AG10803 (cell line): ENCODE data around the gene PRDM16.
A peak's percentile ranks its signal among the peaks of the same experiment; 100 is the strongest.
"Not testable (repeated sequence)": the region's sequence is repeated elsewhere in the genome, so short reads cannot be mapped to it uniquely, and the experiment has no call there.

Experiments
- DNase-seq: peaks from one replicate; pipeline ENCODE4 v3.0.0; 2010; ENCODE audit warnings: low read depth
- H3K4me3 ChIP-seq: 2 replicates; pipeline ENCODE4 v1.5.1; 2011; ENCODE audit warnings: mild to moderate bottlenecking, low read length, control low read depth
- CTCF ChIP-seq: conservative IDR thresholded peaks from 2 replicates; pipeline ENCODE4 v1.5.1; 2011; ENCODE audit warnings: mild to moderate bottlenecking, low read length, control low read depth, inconsistent platforms

Gene PRDM16

GRCh38 chr1:3283849-3284248, 214.8 kb downstream of the PRDM16 start:
- no peak overlapping the region for H3K4me3 ChIP-seq
- DNase-seq = no peak
- TF ChIP-seq CTCF = peak; percentile 50

- TF ChIP-seq CTCF = no peak
- DNase-seq = no peak
- H3K4me3 ChIP-seq = no peak overlapping the region
Observed at GRCh38 chr1:3284691-3285090, 215.7 kb downstream of the PRDM16 start.

GRCh38 chr1:3285106-3285740, 216.2 kb downstream of the PRDM16 start:
- no peak for TF ChIP-seq CTCF
- no peak for DNase-seq
- H3K4me3 ChIP-seq = no peak overlapping the region

- DNase-seq, H3K4me3 ChIP-seq: not testable (repeated sequence)
Observed at GRCh38 chr1:3287095-3287494, 218.1 kb downstream of the PRDM16 start.

GRCh38 chr1:3287656-3288160, 218.7 kb downstream of the PRDM16 start:
- no peak for TF ChIP-seq CTCF
- no peak for DNase-seq
- H3K4me3 ChIP-seq = no peak overlapping the region

GRCh38 chr1:3289502-3289901, 220.5 kb downstream of the PRDM16 start:
- H3K4me3 ChIP-seq = no peak overlapping the region
- DNase-seq = no peak
- no peak for TF ChIP-seq CTCF

GRCh38 chr1:3290438-3290837, 221.4 kb downstream of the PRDM16 start:
- no peak for DNase-seq
- no peak for TF ChIP-seq CTCF
- H3K4me3 ChIP-seq = no peak overlapping the region
